Astrocyte of the spinal cord (primary cell): ENCODE data around the gene PHC3.

ENCODE experiments used
- DNase-seq: peaks from one replicate; pipeline ENCODE4 v3.0.0; 2011; ENCODE audit warnings: low read depth, low spot score
- H3K4me3 ChIP-seq: 2 replicates; pipeline ENCODE4 v1.5.1; 2011; ENCODE audit warnings: low read depth, mild to moderate bottlenecking, low read length, moderate library complexity
- CTCF ChIP-seq: IDR thresholded peaks from 2 replicates; pipeline ENCODE4 v1.5.1; 2012; ENCODE audit warnings: low read depth, mild to moderate bottlenecking, low read length, inconsistent platforms
- in situ Hi-C: cut with HindIII; loops from 2 replicates; pipeline ENCODE4 v1.10.0; 2017; ENCODE audit warnings: low sequenced_read_pairs

PHC3 gene

GRCh38 chr3:170164717-170165116 is 16.8 kb downstream of the PHC3 start:
- in situ Hi-C loops, result no loop called here
- DNase-seq, result no peak
- no peak overlapping the region for H3K4me3 ChIP-seq
- no peak for TF ChIP-seq CTCF

- no peak for TF ChIP-seq CTCF
- H3K4me3 ChIP-seq, result no peak overlapping the region
- in situ Hi-C loops, result no loop called here
- DNase-seq, result no peak
Measured at GRCh38 chr3:170163956-170164645, 17.4 kb downstream of the PHC3 start.

- no peak for DNase-seq
- in situ Hi-C loops, result no loop called here
- no peak for TF ChIP-seq CTCF
- H3K4me3 ChIP-seq, result no peak overlapping the region
Measured at GRCh38 chr3:170162630-170163029, 18.9 kb downstream of the PHC3 start.

- H3K4me3 ChIP-seq, result no peak overlapping the region
- TF ChIP-seq CTCF, result no peak
- in situ Hi-C loops, result no loop called here
- DNase-seq, result no peak
Measured at GRCh38 chr3:170162052-170162451, 19.5 kb downstream of the PHC3 start.

- in situ Hi-C loops, result no loop called here
- no peak for DNase-seq
- no peak for TF ChIP-seq CTCF
- H3K4me3 ChIP-seq, result no peak overlapping the region
Measured at GRCh38 chr3:170159933-170160332, 21.6 kb downstream of the PHC3 start.

GRCh38 chr3:170159459-170159858 is 22.1 kb downstream of the PHC3 start:
- no peak overlapping the region for H3K4me3 ChIP-seq
- no peak for DNase-seq
- in situ Hi-C loops, result no loop called here
- TF ChIP-seq CTCF, result no peak

- DNase-seq, result no peak
- in situ Hi-C loops, result no loop called here
- no peak overlapping the region for H3K4me3 ChIP-seq
- no peak for TF ChIP-seq CTCF
Measured at GRCh38 chr3:170155604-170156003, 25.9 kb downstream of the PHC3 start.
